Kidney (tissue), 14 donors: Measurements from ENCODE around the gene SNX17. TPM values are rescaled to one million over a fixed set of nuclear protein-coding genes. Genes with fewer than 3 reads are reported as not detected.

Source experiments
- DNase-seq, 5 donors: peaks; one replicate each; pipeline ENCODE4 v3.0.0-alpha.2; 2013 to 2020
- FAIRE-seq: peaks from 2 replicates; lab custom pipeline; 2012; peaks lifted over from hg19 to GRCh38; lab: Jason Lieb, UNC
- H3K27ac ChIP-seq, 2 donors: one replicate each; pipeline ENCODE4 v1.7.0; 2013; ENCODE audit warnings: low read depth in 2 of 2, low read length in 2 of 2, inconsistent platforms in 1 of 2
- H3K27me3 ChIP-seq: one replicate; pipeline ENCODE4 v1.7.1; 2013; ENCODE audit warnings: low read length, inconsistent platforms; ENCODE audit not compliant: control insufficient read depth, insufficient read depth
- H3K36me3 ChIP-seq, 3 donors: one replicate each; pipeline versions ENCODE4 v1.7.0 to v1.7.1; 2013; ENCODE audit warnings: low read length in 3 of 3, control low read depth in 1 of 3, inconsistent platforms in 1 of 3; ENCODE audit not compliant: insufficient read depth in 3 of 3, control insufficient read depth in 2 of 3
- H3K4me1 ChIP-seq, 3 donors: one replicate each; pipeline versions ENCODE4 v1.7.0 to v1.7.1; 2013; ENCODE audit warnings: low read length in 3 of 3, inconsistent platforms in 1 of 3, low read depth in 1 of 3; ENCODE audit not compliant: control insufficient read depth in 2 of 3, insufficient read depth in 2 of 3
- H3K4me3 ChIP-seq, 3 donors: one replicate each; pipeline versions ENCODE4 v1.7.0 to v1.8.1; 2013; ENCODE audit warnings: low read length in 3 of 3, control low read depth in 1 of 3, inconsistent platforms in 1 of 3
- H3K9ac ChIP-seq, 3 donors: one replicate each; pipeline versions ENCODE4 v1.7.0 to v1.7.1; 2013; ENCODE audit warnings: low read length in 3 of 3, control low read depth in 1 of 3, inconsistent platforms in 1 of 3
- H3K9me3 ChIP-seq, 3 donors: one replicate each; pipeline versions ENCODE4 v1.7.0 to v1.7.1; 2013; ENCODE audit warnings: low read length in 3 of 3, control low read depth in 1 of 3, inconsistent platforms in 1 of 3; ENCODE audit not compliant: control insufficient read depth in 2 of 3, insufficient read depth in 1 of 3
- CTCF ChIP-seq: IDR thresholded peaks from 3 replicates; pipeline ENCODE4 v1.5.1; 2012; ENCODE audit warnings: mild to moderate bottlenecking, moderate library complexity, borderline replicate concordance; ENCODE audit not compliant: insufficient read depth; ENCODE audit errors: extremely low read depth
- intact Hi-C: fragments of 100-400 bp; cut with DNase I; formaldehyde crosslinking; loops from one replicate; pipeline ENCODE4 v1.11.1; 2022
- polyA plus RNA-seq: library from polyadenylated mRNA; stranded (reverse); fragments of 350-450 nt; fragmentation: Illumina TruSeq; extraction: RNeasy Lipid Tissue Mini Kit (QIAGEN cat#74804); gene quantifications from one replicate; pipeline ENCODE4 v1.2.3, GENCODE V29; 2014; ENCODE audit warnings: low read depth, low replicate concordance; ENCODE audit not compliant: insufficient read depth
- total RNA-seq: library from RNA; stranded (reverse); fragmentation: NEBNext Ultra II Directional; extraction: Animal tissue kit (Norgen Biotek cat#: 25700); gene quantifications from one replicate; pipeline ENCODE4 v1.2.1, GENCODE V29; 2021
- donor health status: control.
- donor health status: control.
- donor health status: control.
- donor health status: control.
- donor health status: control.
- donor health status: DM: yes; HTN: yes; CAD: no.
- donor health status: Normal renal cell carcinoma (clear cell type).

Gene SNX17
- total and polyA plus RNA-seq, 2 donors from 2014 or later: 98.7 to 115 TPM

DNA sequence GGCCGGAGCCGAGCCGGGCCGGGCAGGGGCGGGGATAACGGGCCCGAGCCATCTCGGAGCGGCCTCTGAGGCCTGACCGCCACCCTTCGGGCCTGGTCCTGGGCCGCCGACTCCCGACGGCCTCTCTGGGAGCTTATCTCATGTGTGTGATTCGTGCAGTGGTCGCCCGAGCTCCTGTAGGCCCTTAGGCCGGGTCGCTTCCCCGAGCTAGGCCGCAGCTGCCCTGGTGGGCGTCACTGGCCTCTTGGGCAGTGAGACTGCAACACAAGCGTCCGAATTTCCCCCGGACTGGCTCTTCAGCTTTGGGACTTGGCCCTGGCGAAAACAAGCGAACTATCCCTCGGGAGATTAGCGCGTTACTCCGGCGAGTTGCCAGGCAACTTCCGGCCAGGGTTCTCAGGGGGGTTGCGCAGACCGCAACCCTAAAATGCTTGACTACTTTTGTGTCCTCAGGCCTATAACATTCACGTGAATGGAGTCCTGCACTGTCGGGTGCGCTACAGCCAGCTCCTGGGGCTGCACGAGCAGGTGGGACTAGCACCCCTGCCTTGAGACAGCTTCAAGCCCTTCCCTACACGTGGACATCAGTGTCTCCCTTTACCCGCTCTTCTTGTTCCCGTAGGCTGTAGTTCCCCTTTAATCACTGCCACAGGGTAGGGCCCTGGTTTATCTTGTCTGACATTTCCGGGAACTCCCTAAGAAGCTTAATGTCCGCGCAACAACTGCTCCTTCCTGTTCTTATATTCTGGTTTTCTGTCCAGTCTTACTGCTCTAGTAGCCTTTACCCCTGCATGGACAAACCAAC is 602 bp downstream of the SNX17 start:
- intact Hi-C loops: no loop called here
- DNase-seq: peak in 4 of 5 donors; percentile 25 to 83 (median 64)
- H3K36me3 ChIP-seq: peaks cover 14 to 49% (median 36%) of the 10 kb centered on the region in 3 donors
- no peaks in the 10 kb centered on the region for H3K9me3 ChIP-seq
- H3K4me1 ChIP-seq: peaks cover 0 to 16% (median 15%) of the 10 kb centered on the region in 3 donors
- H3K9ac ChIP-seq: peak overlapping the region; percentile 54 to 91 (median 87)
- TF ChIP-seq CTCF: no peak
- peak overlapping the region; percentile 79 to 97 (median 94) for H3K4me3 ChIP-seq
- peak overlapping the region; percentile 82 to 83 for H3K27ac ChIP-seq
- FAIRE-seq: no peak
- H3K27me3 ChIP-seq: no peaks in the 10 kb centered on the region

DNA sequence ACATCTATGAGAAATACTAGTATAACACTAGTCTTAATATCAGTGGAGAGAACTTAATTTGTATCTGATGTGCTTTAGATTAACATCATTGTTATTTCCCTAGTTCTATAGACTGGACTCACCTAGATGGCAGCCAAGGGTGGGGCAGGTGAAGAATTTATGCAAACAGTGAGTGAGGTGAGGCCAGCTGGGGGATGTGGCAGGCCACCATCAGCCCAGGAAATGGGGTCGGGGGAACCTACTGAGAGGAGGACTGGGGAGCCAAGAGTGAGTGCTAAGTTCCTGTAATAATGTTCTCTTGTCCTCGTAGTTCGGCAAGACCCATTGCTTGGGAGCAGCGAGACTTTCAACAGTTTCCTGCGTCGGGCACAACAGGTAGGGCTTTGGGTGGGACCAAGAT is 2.5 kb downstream of the SNX17 start:
- no peak for TF ChIP-seq CTCF
- no peak for FAIRE-seq
- Histone ChIP-seq H3K27ac (no peak overlapping the region), H3K4me1 (peaks cover 0 to 16% (median 15%) of the 10 kb centered on the region in 3 donors), H3K9ac (no peak overlapping the region), H3K4me3 (no peak overlapping the region), H3K9me3 (no peaks in the 10 kb centered on the region), H3K27me3 (no peaks in the 10 kb centered on the region), H3K36me3 (peaks cover 8 to 49% (median 30%) of the 10 kb centered on the region in 3 donors)
- DNase-seq: no peak
- intact Hi-C loops: no loop called here

GRCh38 chr2:27373567-27373966 is 3.2 kb downstream of the SNX17 start:
- Histone ChIP-seq H3K27ac (no peak overlapping the region), H3K9me3 (no peaks in the 10 kb centered on the region), H3K4me1 (peaks cover 0 to 17% (median 16%) of the 10 kb centered on the region in 3 donors), H3K27me3 (no peaks in the 10 kb centered on the region), H3K4me3 (no peak overlapping the region), H3K9ac (no peak overlapping the region), H3K36me3 (peaks cover 8 to 43% (median 24%) of the 10 kb centered on the region in 3 donors)
- intact Hi-C loops: no loop called here
- DNase-seq (no peak), FAIRE-seq (no peak)
- TF ChIP-seq CTCF: no peak
